Measurements from ENCODE around the gene RPL6. TPM values are rescaled to one million over a fixed set of nuclear protein-coding genes. Genes with fewer than 3 reads are reported as not detected.
"Not testable (repeated sequence)": the region's sequence is repeated elsewhere in the genome, so short reads cannot be mapped to it uniquely, and the experiment has no call there.

RPL6 gene
- total and polyA plus RNA-seq, 7 donors: 1,578 to 2,662 (median 1,962) TPM

DNA sequence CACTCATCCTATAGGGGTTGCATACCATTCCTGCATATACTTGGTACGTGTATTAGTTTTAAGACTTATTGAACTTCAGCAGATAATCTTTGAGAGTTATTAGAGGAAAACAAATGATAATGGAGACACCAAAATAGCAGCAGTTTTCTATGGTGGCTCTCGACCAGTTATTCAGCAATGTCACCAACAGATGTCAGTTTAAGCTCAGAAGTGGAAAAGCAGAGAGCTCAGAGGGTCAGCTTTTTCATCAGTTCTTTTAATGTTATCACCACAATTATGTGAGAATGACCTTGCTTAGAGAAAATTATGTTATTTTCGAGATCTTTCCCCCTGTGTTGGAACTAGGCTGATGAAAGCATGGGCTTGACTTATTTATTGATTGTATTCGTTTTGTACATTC is 41.3 kb upstream of the RPL6 start:
- H3K9me3 ChIP-seq: no peaks in the 10 kb centered on the region
- intact Hi-C loops (cut with DNase I): no loop called here
- no peak for DNase-seq
- no peak overlapping the region for H3K27ac ChIP-seq
- 88 to 90% methylated on average over 4 of the region's 4 CpGs for WGBS, 2 donors
- TF ChIP-seq POLR2A (IDR thresholded peaks at IDR 0.05) (no peak), EP300 (IDR thresholded peaks at IDR 0.05) (no peak), POLR2AphosphoS5 (IDR thresholded peaks at IDR 0.05) (no peak)
- TF ChIP-seq, protein P1, sequence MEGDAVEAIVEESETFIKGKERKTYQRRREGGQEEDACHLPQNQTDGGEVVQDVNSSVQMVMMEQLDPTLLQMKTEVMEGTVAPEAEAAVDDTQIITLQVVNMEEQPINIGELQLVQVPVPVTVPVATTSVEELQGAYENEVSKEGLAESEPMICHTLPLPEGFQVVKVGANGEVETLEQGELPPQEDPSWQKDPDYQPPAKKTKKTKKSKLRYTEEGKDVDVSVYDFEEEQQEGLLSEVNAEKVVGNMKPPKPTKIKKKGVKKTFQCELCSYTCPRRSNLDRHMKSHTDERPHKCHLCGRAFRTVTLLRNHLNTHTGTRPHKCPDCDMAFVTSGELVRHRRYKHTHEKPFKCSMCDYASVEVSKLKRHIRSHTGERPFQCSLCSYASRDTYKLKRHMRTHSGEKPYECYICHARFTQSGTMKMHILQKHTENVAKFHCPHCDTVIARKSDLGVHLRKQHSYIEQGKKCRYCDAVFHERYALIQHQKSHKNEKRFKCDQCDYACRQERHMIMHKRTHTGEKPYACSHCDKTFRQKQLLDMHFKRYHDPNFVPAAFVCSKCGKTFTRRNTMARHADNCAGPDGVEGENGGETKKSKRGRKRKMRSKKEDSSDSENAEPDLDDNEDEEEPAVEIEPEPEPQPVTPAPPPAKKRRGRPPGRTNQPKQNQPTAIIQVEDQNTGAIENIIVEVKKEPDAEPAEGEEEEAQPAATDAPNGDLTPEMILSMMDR (IDR thresholded peaks at IDR 0.05): no peak
- H3K4me3 ChIP-seq: no peak overlapping the region
- no peaks in the 10 kb centered on the region for H3K27me3 ChIP-seq
- H3K36me3 ChIP-seq: peaks cover 0 to 100% (median 33%) of the 10 kb centered on the region in 4 donors
- H3K4me1 ChIP-seq: peaks cover 0 to 5% (median 0%) of the 10 kb centered on the region in 4 donors

DNA sequence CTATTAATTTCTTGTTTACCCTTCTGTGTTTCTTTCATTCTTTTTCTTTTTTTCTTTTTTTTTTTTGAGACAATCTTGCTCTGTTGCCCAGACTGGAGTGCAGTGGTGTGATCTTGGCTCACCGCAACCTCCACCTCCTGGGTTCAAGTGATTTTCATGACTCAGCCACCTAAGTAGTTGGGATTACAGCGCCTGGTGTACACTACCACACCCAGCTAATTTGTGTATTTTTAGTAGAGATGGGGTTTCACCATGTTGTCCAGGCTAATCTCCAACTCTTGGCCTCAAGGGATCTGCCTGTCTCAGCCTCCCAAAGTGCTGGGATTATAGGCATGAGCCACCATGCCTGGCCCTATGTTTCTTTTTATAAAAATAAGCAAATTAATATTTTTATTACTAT is 38.8 kb upstream of the RPL6 start:
- H3K4me1 ChIP-seq; DNase-seq; H3K4me3 ChIP-seq; H3K27me3 ChIP-seq; H3K9me3 ChIP-seq; H3K27ac ChIP-seq; intact Hi-C loops (cut with DNase I): not testable (repeated sequence)
- 83 to 86% methylated on average over 2 of the region's 2 CpGs for WGBS, 2 donors
- peaks cover 0 to 77% (median 20%) of the 10 kb centered on the region in 4 donors for H3K36me3 ChIP-seq

DNA sequence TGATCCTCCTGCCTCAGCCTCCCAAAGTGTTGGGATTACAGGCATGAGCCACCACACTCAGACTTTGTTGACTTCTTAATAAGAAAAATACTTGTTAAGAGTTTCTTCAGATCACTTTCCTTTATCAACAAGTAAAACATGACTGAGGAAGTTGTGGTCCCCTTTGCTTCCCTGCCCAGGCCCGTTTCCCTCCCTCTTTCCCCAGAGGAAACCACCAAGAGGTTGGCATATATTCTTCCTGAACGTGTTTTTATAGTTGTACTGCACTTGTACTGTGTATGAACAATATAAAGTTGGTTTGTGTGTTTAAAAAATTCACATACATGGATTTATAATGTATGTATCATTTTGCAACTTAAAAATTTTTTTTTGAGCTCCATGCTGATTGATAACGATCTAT is 37.7 kb upstream of the RPL6 start:
- intact Hi-C loops (cut with DNase I): no loop called here
- Histone ChIP-seq H3K27me3 (no peaks in the 10 kb centered on the region), H3K4me1 (peaks cover 0 to 5% (median 0%) of the 10 kb centered on the region in 4 donors), H3K9me3 (no peaks in the 10 kb centered on the region), H3K36me3 (peaks cover 0 to 67% (median 16%) of the 10 kb centered on the region in 4 donors), H3K4me3 (no peak overlapping the region), H3K27ac (no peak overlapping the region)
- WGBS, 2 donors: 48 to 85% methylated on average over 3 of the region's 3 CpGs
- TF ChIP-seq EP300 (IDR thresholded peaks at IDR 0.05) (no peak), POLR2AphosphoS5 (IDR thresholded peaks at IDR 0.05) (no peak), POLR2A (IDR thresholded peaks at IDR 0.05) (no peak)
- TF ChIP-seq, protein P1 (IDR thresholded peaks at IDR 0.05): no peak
- no peak for DNase-seq

DNA sequence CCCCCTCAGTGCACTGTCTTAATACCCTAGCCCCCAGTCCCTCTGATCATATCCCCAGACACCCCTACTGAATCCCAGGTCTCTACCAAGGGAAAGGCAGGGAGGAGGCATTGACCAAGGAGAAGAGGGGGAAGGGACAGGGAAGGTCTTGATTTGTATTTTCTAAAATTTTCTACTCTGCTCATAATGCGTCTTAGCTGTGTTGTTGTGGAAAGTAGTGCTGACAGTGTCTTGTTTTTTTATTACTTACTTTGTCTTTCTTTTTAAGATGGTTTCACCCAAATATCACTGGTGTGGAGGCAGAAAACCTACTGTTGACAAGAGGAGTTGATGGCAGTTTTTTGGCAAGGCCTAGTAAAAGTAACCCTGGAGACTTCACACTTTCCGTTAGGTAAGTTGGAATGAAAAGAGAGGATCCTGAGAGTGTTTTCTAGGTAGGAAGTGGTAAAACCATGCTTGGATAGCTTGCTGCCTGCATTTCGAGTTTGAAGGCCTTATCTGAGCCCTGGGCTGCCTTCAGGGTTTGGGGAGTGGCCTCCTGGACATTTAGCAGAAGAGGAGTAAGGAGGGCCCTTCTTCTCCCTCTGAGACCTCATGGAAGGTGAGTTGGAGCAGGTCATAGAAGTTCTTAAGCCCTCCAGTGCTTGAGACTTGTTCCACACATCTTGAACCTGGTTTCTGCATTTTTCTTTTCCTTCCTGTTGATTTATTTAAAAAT is 36.8 kb upstream of the RPL6 start:
- Histone ChIP-seq H3K4me3 (no peak overlapping the region), H3K36me3 (peaks cover 0 to 57% (median 16%) of the 10 kb centered on the region in 4 donors), H3K27ac (no peak overlapping the region), H3K9me3 (no peaks in the 10 kb centered on the region), H3K4me1 (peaks cover 0 to 5% (median 0%) of the 10 kb centered on the region in 4 donors), H3K27me3 (no peaks in the 10 kb centered on the region)
- intact Hi-C loops (cut with DNase I): no loop called here
- TF ChIP-seq, protein P1 (IDR thresholded peaks at IDR 0.05): no peak
- TF ChIP-seq POLR2AphosphoS5 (IDR thresholded peaks at IDR 0.05) (no peak), EP300 (IDR thresholded peaks at IDR 0.05) (no peak), POLR2A (IDR thresholded peaks at IDR 0.05) (no peak)
- DNase-seq: no peak
- WGBS, 2 donors: 78 to 90% methylated on average over 3 of the region's 3 CpGs

- H3K27ac ChIP-seq: no peak overlapping the region
- H3K36me3 ChIP-seq: peaks cover 0 to 35% (median 9%) of the 10 kb centered on the region in 4 donors
- no peaks in the 10 kb centered on the region for H3K27me3 ChIP-seq
- no peaks in the 10 kb centered on the region for H3K9me3 ChIP-seq
- H3K4me1 ChIP-seq: peaks cover 0 to 5% (median 0%) of the 10 kb centered on the region in 4 donors
- 97 to 98% methylated on average over 4 of the region's 4 CpGs for WGBS, 2 donors
- intact Hi-C loops (cut with DNase I): no loop called here
- no peak for DNase-seq
- TF ChIP-seq POLR2AphosphoS5 (IDR thresholded peaks at IDR 0.05): no peak
- TF ChIP-seq, protein P1 (IDR thresholded peaks at IDR 0.05): no peak
- no peak for TF ChIP-seq POLR2A (IDR thresholded peaks at IDR 0.05)
- no peak for TF ChIP-seq EP300 (IDR thresholded peaks at IDR 0.05)
- H3K4me3 ChIP-seq: no peak overlapping the region
Observed at GRCh38 chr12:112443916-112444315, 34.5 kb upstream of the RPL6 start.

GRCh38 chr12:112440653-112441052 is 31.2 kb upstream of the RPL6 start:
- H3K36me3 ChIP-seq; DNase-seq; H3K4me3 ChIP-seq; H3K4me1 ChIP-seq; intact Hi-C loops (cut with DNase I); H3K27ac ChIP-seq; H3K27me3 ChIP-seq; H3K9me3 ChIP-seq: not testable (repeated sequence)
- 96 to 97% methylated on average over 9 of the region's 9 CpGs for WGBS, 2 donors

Measured in sigmoid colon (tissue), 7 donors.